GM10248 (cell line): ENCODE data around the gene SLC22A16.

Experiments used
- CTCF ChIA-PET: fragments of 300-600 bp; sonication (Branson Sonifier 250); formaldehyde crosslinking; extraction: SDS; loops from one replicate; lab custom pipeline; 2021; ENCODE audit warnings: antibody characterized with exemption; lab: Yijun Ruan, JAX
- POLR2A ChIA-PET: fragments of 350-650 bp; sonication (Branson Sonifier 250); formaldehyde crosslinking; extraction: SDS; loops from one replicate; lab custom pipeline; 2020; ENCODE audit warnings: antibody characterized with exemption; lab: Yijun Ruan, JAX
- DNase-seq: peaks from one replicate; pipeline ENCODE4 v3.0.0; 2012; ENCODE audit errors: extremely low spot score
- TF ChIP-seq, protein P1 (sequence below): IDR thresholded peaks from 2 replicates; pipeline ENCODE4 v1.5.1; 2012; ENCODE audit warnings: mild to moderate bottlenecking, low read depth; ENCODE audit errors: extremely low read depth, missing control alignments, control extremely low read depth

The SLC22A16 gene

GRCh38 chr6:110456694-110457093, 19.7 kb downstream of the SLC22A16 start:
- TF ChIP-seq, protein P1, sequence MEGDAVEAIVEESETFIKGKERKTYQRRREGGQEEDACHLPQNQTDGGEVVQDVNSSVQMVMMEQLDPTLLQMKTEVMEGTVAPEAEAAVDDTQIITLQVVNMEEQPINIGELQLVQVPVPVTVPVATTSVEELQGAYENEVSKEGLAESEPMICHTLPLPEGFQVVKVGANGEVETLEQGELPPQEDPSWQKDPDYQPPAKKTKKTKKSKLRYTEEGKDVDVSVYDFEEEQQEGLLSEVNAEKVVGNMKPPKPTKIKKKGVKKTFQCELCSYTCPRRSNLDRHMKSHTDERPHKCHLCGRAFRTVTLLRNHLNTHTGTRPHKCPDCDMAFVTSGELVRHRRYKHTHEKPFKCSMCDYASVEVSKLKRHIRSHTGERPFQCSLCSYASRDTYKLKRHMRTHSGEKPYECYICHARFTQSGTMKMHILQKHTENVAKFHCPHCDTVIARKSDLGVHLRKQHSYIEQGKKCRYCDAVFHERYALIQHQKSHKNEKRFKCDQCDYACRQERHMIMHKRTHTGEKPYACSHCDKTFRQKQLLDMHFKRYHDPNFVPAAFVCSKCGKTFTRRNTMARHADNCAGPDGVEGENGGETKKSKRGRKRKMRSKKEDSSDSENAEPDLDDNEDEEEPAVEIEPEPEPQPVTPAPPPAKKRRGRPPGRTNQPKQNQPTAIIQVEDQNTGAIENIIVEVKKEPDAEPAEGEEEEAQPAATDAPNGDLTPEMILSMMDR = no peak
- ChIA-PET POLR2A (no interaction called here), CTCF (interaction anchor here (0.9 to 1.6 kb wide), 3 partner anchors 10 to 26 kb away, joined by 3 to 8 read pairs (median 4); no protein-coding TSS in a partner anchor)
- DNase-seq = no peak

- DNase-seq = no peak
- CTCF ChIA-PET = no interaction called here
- TF ChIP-seq, protein P1 = no peak
- POLR2A ChIA-PET = no interaction called here
Measured at GRCh38 chr6:110449541-110449895, 26.9 kb downstream of the SLC22A16 start.

DNA sequence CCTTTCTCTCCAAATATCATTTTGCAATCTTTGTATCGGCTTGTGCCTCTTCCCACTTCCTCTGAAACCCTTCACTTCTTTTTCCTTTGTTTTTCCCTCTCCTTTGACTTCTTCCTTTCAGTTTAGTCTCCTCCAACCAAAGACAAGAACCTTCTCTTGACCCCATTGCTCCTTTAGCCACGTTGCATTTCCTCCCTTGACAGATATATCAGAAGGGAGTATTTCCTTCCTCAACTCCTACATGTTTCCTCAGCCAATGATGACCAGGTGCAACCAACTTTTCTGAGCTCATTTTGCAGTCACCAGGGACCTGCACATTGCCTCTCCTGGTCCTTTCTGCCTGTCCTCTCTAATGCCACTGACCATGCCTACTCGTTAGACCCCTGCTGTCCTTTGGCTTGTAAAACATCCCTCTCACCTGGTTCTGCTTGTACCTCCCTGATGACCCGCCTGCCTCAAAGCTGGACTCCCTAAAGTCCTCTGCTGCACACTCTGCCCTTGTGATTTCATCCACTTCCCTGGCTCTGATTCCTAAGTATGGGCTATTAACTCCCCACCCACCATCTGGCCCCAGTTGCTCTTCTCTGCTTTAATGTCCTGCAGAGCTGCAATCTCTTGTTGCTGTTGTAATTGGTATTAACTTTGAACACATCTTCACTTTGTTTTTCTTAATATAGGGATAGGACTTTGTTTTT, 27.4 kb downstream of the SLC22A16 start:
- TF ChIP-seq, protein P1 = no peak
- POLR2A ChIA-PET = no interaction called here
- no peak for DNase-seq
- CTCF ChIA-PET = no interaction called here

DNA sequence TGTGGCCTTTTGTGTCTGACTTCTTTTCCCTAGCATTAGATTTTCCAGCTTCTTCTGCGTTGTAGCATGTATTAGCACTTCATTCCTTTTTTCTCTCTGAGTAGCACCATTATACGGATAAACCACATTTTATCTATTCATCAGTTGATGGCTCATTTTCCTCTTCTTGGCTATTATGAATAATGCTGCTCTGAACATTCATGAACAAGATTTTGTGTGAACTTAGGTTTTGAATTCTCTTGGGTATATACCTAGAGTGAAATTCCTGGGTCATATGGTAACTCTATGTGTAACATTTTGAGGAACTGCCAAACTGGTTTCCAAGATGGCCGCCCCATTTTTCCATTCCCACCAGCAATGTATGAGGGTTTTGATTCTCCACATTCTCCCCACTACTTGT, 28.7 kb downstream of the SLC22A16 start:
- no peak for DNase-seq
- CTCF ChIA-PET = no interaction called here
- TF ChIP-seq, protein P1 = no peak

GRCh38 chr6:110446405-110446804, 30.0 kb downstream of the SLC22A16 start:
- TF ChIP-seq, protein P1 = no peak
- ChIA-PET POLR2A (no interaction called here), CTCF (interaction anchor here (1.0 kb wide), 1 partner anchor 13 kb away, joined by 3 read pairs; no protein-coding TSS in a partner anchor)
- no peak for DNase-seq

More for the DNA sequence above, 28.7 kb downstream of the SLC22A16 start:
- POLR2A ChIA-PET = no interaction called here

GRCh38 chr6:110440026-110440425, 36.4 kb downstream of the SLC22A16 start:
- ChIA-PET CTCF (interaction anchor here (1.5 kb wide), 1 partner anchor 8 kb away, joined by 3 read pairs; no protein-coding TSS in a partner anchor), POLR2A (no interaction called here)
- TF ChIP-seq, protein P1 = no peak
- no peak for DNase-seq
